GM12892 (cell line): ENCODE results near the gene CERT1.

ENCODE experiments used
- DNase-seq: peaks from one replicate; pipeline ENCODE4 v3.0.0; 2011; ENCODE audit not compliant: insufficient read length
- FAIRE-seq: peaks from 2 replicates; lab custom pipeline; 2011; peaks lifted over from hg19 to GRCh38; lab: Jason Lieb, UNC
- POLR2A ChIP-seq: IDR thresholded peaks from 2 replicates; pipeline ENCODE4 v1.6.1; 2011; ENCODE audit warnings: low read depth, low read length, control low read depth
- POLR2AphosphoS5 ChIP-seq: IDR thresholded peaks from 2 replicates; pipeline ENCODE4 v1.6.1; 2011; ENCODE audit warnings: low read depth, low read length, control low read depth
- TAF1 ChIP-seq: IDR thresholded peaks from 2 replicates; pipeline ENCODE4 v1.6.1; 2011; ENCODE audit warnings: low read depth, mild to moderate bottlenecking, control low read depth, low read length, borderline replicate concordance

CERT1 gene

DNA sequence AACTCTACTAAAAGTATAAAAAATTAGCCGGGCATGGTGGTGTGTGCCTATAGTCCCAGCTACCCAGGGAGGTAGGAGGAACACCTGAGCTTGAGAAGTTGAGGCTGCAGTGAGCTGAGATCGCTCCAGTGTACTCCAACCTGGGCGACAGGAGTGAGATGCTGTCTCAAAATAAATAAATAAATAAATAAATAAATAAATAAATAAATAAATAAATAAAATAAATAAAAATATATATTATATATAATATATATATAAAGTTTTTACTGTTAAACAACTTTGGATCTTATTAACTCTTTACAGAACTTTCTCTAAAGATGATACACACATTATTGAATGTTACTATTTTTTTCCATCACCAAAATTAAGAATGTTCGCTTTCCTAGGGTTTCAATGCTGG is 136.0 kb downstream of the CERT1 start:
- FAIRE-seq = no peak
- TF ChIP-seq TAF1 (no peak), POLR2AphosphoS5 (no peak), POLR2A (no peak)
- no peak for DNase-seq

DNA sequence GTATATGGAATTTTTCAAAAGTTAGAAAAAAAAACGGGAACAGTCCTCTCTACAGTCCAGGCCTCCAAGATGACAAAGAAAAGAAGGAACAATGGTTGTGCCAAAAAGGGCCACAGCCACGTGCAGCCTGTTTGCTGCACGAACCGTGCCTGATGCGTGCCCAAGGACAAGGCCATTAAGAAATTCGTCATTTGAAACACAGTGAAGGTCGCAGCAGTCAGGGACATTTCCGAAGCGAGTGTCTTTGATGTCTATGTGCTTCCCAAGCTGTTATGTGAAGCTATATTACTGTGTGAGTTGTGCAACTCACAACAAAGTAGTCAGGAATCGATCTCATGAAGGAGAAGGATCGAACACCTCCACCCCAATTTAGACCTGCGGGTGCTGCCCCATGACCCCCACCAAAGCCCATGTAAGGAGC is 137.0 kb downstream of the CERT1 start:
- DNase-seq (no peak), FAIRE-seq (no peak)
- TF ChIP-seq POLR2A (no peak), POLR2AphosphoS5 (no peak), TAF1 (no peak)

DNA sequence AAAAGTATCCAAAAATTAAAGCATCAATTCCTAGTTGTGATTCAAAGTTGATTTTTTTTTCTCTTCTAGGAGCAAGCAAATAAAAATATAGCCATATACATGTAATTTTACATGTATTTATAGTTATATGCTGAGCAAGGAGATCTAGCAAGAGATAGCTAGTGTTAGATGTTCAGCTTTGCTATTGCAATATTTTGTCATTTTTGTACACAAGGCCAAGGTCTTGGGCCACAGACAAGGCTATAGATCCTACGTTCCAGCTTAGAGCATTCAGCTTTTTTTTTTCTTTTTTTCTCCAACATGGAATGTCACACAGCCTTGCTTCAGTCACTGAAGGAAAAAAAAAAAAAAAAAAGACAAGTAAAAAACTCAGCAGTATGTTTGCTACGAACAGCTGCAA is 137.6 kb downstream of the CERT1 start:
- FAIRE-seq (no peak), DNase-seq (no peak)
- TF ChIP-seq POLR2AphosphoS5 (no peak), TAF1 (no peak), POLR2A (no peak)

DNA sequence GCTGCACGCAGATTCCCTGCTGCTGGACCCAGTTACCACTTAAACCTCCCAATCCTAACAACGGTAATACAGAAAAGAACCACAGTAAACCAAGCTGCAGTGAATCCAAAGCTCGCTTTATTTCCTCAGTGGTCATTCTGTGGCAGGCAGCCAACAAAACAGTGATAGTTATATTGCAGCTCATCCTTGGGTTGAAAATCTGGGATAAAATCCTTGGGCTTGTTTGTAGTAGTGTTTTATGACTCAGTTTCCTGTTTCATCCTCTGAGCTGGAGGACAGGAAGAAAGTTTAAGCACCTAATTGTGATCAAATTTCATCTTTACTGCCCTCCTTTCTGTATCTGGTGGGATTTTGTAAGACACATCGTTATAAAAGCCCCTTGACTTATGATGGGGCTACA is 143.0 kb downstream of the CERT1 start:
- TF ChIP-seq POLR2AphosphoS5 (no peak), POLR2A (no peak), TAF1 (no peak)
- FAIRE-seq = no peak
- no peak for DNase-seq

GRCh38 chr5:75367401-75367800 is 144.0 kb downstream of the CERT1 start:
- DNase-seq = no peak
- no peak for TF ChIP-seq POLR2A
- no peak for TF ChIP-seq TAF1
- TF ChIP-seq POLR2AphosphoS5 = no peak
- FAIRE-seq = peak; percentile 38

DNA sequence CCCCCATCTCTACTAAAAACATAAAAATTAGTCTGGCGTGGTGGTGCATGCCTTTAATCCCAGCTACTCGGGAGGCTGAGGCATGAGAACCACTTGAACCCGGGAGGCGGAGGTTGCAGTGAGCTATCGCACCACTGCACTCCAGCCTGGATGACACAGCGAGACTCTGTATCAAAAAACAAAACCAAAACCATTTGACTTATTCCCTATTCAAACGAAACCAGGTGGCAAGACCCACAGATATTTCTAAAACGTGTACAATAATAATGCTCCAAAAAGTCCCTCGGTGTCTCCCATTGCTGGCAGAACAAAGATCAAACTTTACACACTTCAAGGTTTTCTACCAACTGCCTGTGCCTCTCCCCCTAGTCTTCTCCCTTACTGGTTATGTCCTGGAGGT is 144.6 kb downstream of the CERT1 start:
- TF ChIP-seq POLR2AphosphoS5 (no peak), POLR2A (peak; percentile 31; the same call in 1 of the 2 replicates)
- peak; percentile 14 for DNase-seq
- peak; percentile 75 for FAIRE-seq

DNA sequence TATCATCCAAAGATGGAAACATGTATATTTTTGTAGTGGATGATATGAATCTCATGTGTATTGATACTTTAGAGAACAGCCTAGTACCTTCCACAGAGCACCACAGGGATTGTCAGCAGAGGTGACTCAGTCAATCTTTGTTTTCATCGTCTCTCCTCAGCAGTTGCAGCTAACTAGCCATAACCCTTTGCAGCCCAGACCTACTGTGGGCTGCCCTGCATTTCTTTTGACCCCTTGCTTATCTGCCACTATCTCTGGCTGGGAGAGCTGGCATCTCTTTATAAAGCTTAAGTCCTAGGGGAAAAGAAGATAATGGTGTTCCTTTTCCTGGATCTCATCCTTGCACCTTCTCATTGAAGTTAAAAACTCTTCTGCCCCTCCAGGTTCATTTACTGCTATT is 145.7 kb downstream of the CERT1 start:
- DNase-seq = no peak
- FAIRE-seq = no peak
- TF ChIP-seq POLR2AphosphoS5 (no peak), POLR2A (no peak), TAF1 (no peak)

DNA sequence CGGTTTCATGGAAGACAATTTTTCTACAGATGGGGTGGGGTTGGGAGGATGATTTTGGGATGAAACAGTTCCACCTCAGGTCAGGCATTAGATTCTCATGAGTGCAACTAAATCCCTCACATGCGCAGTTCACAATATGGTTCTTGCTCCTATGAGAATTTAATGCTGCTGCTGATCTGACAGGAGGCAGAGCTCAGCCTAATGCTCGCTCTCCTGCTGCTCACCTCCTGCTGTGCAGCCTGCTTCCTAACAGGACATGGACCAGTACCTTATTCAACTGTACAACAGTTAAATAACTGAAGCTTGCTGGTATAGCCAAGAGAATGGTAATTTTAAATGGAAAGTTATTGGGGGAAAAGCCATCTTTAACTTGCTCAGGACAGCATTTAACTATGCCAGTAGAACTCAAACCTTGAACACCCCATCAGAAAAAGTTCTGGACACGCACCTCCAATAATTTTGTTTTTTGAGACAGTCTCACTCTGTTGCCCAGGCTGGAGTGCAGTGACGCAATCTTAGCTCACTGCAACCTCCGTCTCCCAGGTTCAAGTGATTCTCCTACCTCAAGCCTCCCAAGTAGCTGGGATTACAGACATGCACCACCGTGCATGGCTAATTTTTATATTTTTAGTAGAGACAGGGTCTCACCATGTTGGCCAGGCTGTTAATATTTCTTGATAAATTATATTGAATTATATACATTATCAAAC is 146.7 kb downstream of the CERT1 start:
- no peak for FAIRE-seq
- no peak for DNase-seq
- TF ChIP-seq POLR2AphosphoS5 (no peak), POLR2A (no peak), TAF1 (no peak)

- TF ChIP-seq TAF1 = no peak
- TF ChIP-seq POLR2A = no peak
- TF ChIP-seq POLR2AphosphoS5 = no peak
- FAIRE-seq (no peak), DNase-seq (no peak)
These were observed 147.5 kb downstream of the CERT1 start for GRCh38 chr5:75363726-75364495.

GRCh38 chr5:75363111-75363510 is 148.3 kb downstream of the CERT1 start:
- DNase-seq = no peak
- TF ChIP-seq POLR2A (no peak), TAF1 (no peak), POLR2AphosphoS5 (no peak)
- no peak for FAIRE-seq

DNA sequence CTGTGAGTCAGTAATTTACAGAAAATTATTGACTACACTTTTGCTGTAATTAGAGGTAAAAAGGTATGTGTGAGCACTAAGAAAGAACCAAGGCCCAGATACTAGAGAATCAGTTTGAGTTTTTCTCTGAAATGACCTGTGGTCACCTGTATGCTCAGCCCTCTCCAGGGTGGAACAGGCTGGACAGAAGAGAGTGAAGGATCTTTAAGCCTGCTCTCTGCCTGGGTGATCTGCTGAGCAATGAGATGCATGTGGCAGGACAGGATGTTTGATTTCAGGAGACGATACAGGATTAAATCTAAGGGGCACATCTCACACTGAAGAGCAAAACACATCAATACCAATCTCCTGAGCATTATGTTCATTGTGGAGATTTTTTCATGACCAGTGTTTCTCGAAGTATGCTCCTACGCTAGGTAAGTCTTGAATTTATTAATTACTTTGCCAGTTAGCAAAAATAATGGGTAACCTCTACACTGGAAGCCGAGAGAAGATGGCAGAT is 148.9 kb downstream of the CERT1 start:
- DNase-seq (no peak), FAIRE-seq (no peak)
- TF ChIP-seq POLR2AphosphoS5 (no peak), TAF1 (no peak), POLR2A (no peak)
